Endothelial cell of umbilical vein (primary cell): ENCODE measurements around the gene MYMK. TPM values are rescaled to one million over a fixed set of nuclear protein-coding genes. Genes with fewer than 3 reads are reported as not detected.

ENCODE experiments used
- BruUV-seq: library from RNA; stranded (reverse); fragments of 400-500 nt; replicated peaks from 2 replicates; lab custom pipeline; 2021; lab: Mats Ljungman, UMichigan
- CTCF ChIA-PET: fragments of 300-600, 350-600 bp; sonication (Branson Sonifier 250); formaldehyde crosslinking; loops from one replicate; lab custom pipeline; 2021; ENCODE audit warnings: antibody characterized with exemption, inconsistent platforms; lab: Charles Lee
- POLR2A ChIA-PET: fragments of 300-600, 350-600 bp; sonication (Branson Sonifier 250); formaldehyde crosslinking; loops from one replicate; lab custom pipeline; 2021; ENCODE audit warnings: antibody characterized with exemption, inconsistent platforms; lab: Charles Lee
- DNase-seq: peaks from one replicate; pipeline ENCODE4 v3.0.0-alpha.2; 2011; ENCODE audit warnings: low read depth, low spot score
- FAIRE-seq: peaks from 2 replicates; lab custom pipeline; 2011; peaks lifted over from hg19 to GRCh38; lab: Jason Lieb, UNC
- H2AFZ ChIP-seq: 2 replicates; pipeline ENCODE4 v1.6.0; 2012; ENCODE audit warnings: low read depth, low read length, control low read depth, inconsistent platforms
- H3K27ac ChIP-seq: 2 replicates; pipeline ENCODE4 v1.5.1; 2011; ENCODE audit warnings: low read depth, mild to moderate bottlenecking, control low read depth, low read length, moderate library complexity; ENCODE audit not compliant: insufficient read depth
- H3K27me3 ChIP-seq, 2 experiments: 2 replicates each; pipeline versions ENCODE4 v1.6.0 to v1.6.1; 2011; ENCODE audit warnings: low read length in 2 of 2, mixed read lengths in 1 of 2; ENCODE audit not compliant: control insufficient read depth in 2 of 2, insufficient read depth in 2 of 2
- H3K36me3 ChIP-seq, 2 experiments: 2 replicates in 1 of 2; 3 replicates in 1 of 2; pipeline ENCODE4 v1.5.1; 2011; ENCODE audit warnings: low read length in 2 of 2, mild to moderate bottlenecking in 1 of 2, moderate library complexity in 1 of 2; ENCODE audit not compliant: control insufficient read depth in 2 of 2, insufficient read depth in 2 of 2; ENCODE audit errors: extremely low read depth in 1 of 2
- H3K4me1 ChIP-seq: 3 replicates; pipeline ENCODE4 v1.5.1; 2011; ENCODE audit warnings: mild to moderate bottlenecking, low read length; ENCODE audit not compliant: control insufficient read depth, insufficient read depth; ENCODE audit errors: extremely low read depth
- H3K4me2 ChIP-seq: 2 replicates; pipeline ENCODE4 v1.6.1; 2011; ENCODE audit warnings: low read length, control low read depth, mixed read lengths; ENCODE audit not compliant: insufficient read depth
- H3K4me3 ChIP-seq, 3 experiments: fragments of 200-600 bp in 1 of 3; sonication (generic), shearing (Covaris generic) in 1 of 3; replicated peaks in 1 of 3; 2 replicates each; pipeline ENCODE4 v1.5.1; 2011 to 2016; ENCODE audit warnings: control low read depth in 3 of 3, low read length in 3 of 3, mild to moderate bottlenecking in 2 of 3, inconsistent platforms in 1 of 3, low read depth in 1 of 3, moderate library complexity in 1 of 3; ENCODE audit not compliant: insufficient read depth in 1 of 3
- H3K79me2 ChIP-seq: 2 replicates; pipeline ENCODE4 v1.6.0; 2012; ENCODE audit warnings: low read length, inconsistent platforms; ENCODE audit not compliant: control insufficient read depth, insufficient read depth
- H3K9ac ChIP-seq: replicated peaks from 2 replicates; pipeline ENCODE3; 2011; ENCODE audit warnings: low read length, control low read depth; ENCODE audit not compliant: insufficient read depth; ENCODE audit errors: extremely low read depth
- H3K9me1 ChIP-seq: replicated peaks from 3 replicates; pipeline ENCODE4 v1.6.0; 2011; ENCODE audit warnings: mild to moderate bottlenecking, low read length; ENCODE audit not compliant: control insufficient read depth, insufficient read depth; ENCODE audit errors: extremely low read depth
- H3K9me3 ChIP-seq: replicated peaks from 2 replicates; pipeline ENCODE4 v1.5.1; 2012; ENCODE audit warnings: low read length, inconsistent platforms; ENCODE audit not compliant: control insufficient read depth, insufficient read depth
- H4K20me1 ChIP-seq: replicated peaks from 2 replicates; pipeline ENCODE3; 2011; ENCODE audit warnings: mild to moderate bottlenecking, low read length; ENCODE audit not compliant: control insufficient read depth, insufficient read depth; ENCODE audit errors: extremely low read depth
- CTCF ChIP-seq, 2 donors: IDR thresholded peaks; 1 replicate in 1 of 2; 2 replicates in 1 of 2; pipeline ENCODE4 v1.5.1; 2011; ENCODE audit warnings: low read length in 2 of 2, mild to moderate bottlenecking in 2 of 2, moderate library complexity in 2 of 2, control low read depth in 1 of 2, inconsistent platforms in 1 of 2, low read depth in 1 of 2; ENCODE audit not compliant: insufficient read depth in 1 of 2; ENCODE audit errors: extremely low read depth in 1 of 2
- EZH2 ChIP-seq: IDR thresholded peaks from 2 replicates; pipeline ENCODE4 v1.6.1; 2012; ENCODE audit warnings: borderline replicate concordance, low read depth, mild to moderate bottlenecking, moderate library complexity, low read length, inconsistent platforms; ENCODE audit not compliant: severe bottlenecking
- FOS ChIP-seq: IDR thresholded peaks from 2 replicates; pipeline ENCODE4 v1.6.1; 2011; ENCODE audit warnings: mild to moderate bottlenecking, low read length, moderate library complexity, borderline replicate concordance; ENCODE audit not compliant: insufficient read depth
- GATA2 ChIP-seq: IDR thresholded peaks from 2 replicates; pipeline ENCODE4 v1.7.0; 2011; ENCODE audit warnings: low read depth, mild to moderate bottlenecking, moderate library complexity, mixed read lengths, low read length; ENCODE audit not compliant: insufficient read length, insufficient read depth
- JUN ChIP-seq: IDR thresholded peaks from 2 replicates; pipeline ENCODE4 v1.6.1; 2011; ENCODE audit warnings: borderline replicate concordance, low read depth; ENCODE audit not compliant: insufficient read length, insufficient read depth
- MAX ChIP-seq: IDR thresholded peaks from 2 replicates; pipeline ENCODE4 v1.6.1; 2011; ENCODE audit not compliant: insufficient read depth, insufficient read length
- MYC ChIP-seq: IDR thresholded peaks from one replicate; pipeline ENCODE4 v1.6.1; 2011; ENCODE audit warnings: mild to moderate bottlenecking, low read depth, low read length
- POLR2A ChIP-seq: IDR thresholded peaks from 2 replicates; pipeline ENCODE4 v1.6.1; 2012; ENCODE audit warnings: low read depth, mild to moderate bottlenecking, control low read depth, low read length
- POLR2AphosphoS5 ChIP-seq: IDR thresholded peaks from 2 replicates; pipeline ENCODE4 v1.6.1; 2012; ENCODE audit warnings: low read depth, mild to moderate bottlenecking, control low read depth, low read length, moderate library complexity; ENCODE audit not compliant: insufficient read depth
- dilution Hi-C: fragments of 300-500 bp; cut with MboI; formaldehyde crosslinking; loops from one replicate; pipeline ENCODE4 v1.15.0; 2019; ENCODE audit warnings: low sequenced_read_pairs; ENCODE audit not compliant: extremely low pct_ligation_motif_present
- intact Hi-C: fragments of 100-400 bp; cut with micrococcal nuclease; formaldehyde crosslinking; loops from one replicate; pipeline ENCODE4 v1.10.0; 2022
- polyA plus RNA-seq, 4 experiments: library from polyadenylated mRNA; depleted of rRNA in 3 of 4; stranded (reverse) in 3 of 4; unstranded in 1 of 4; fragments of >200 nt; gene quantifications; 2 replicates each; pipeline versions ENCODE4 v1.2.1 to v1.2.3, GENCODE V29; 2011 to 2012; ENCODE audit warnings: missing spikeins in 1 of 4
- total RNA-seq: library from RNA; stranded (reverse); gene quantifications from 2 replicates; pipeline ENCODE4 v1.2.3, GENCODE V29; 2021

The MYMK gene
- total and polyA plus RNA-seq, 2 donors (not counting 3 experiments of a cell fraction or from before 2014, with no cell fraction given): not detected

- H3K79me2 ChIP-seq: peaks cover 2% of the 10 kb centered on the region
- DNase-seq (no peak), FAIRE-seq (no peak)
- intact Hi-C loops: no loop called here
- no peak overlapping the region for H3K4me2 ChIP-seq
- no peaks in the 10 kb centered on the region for H4K20me1 ChIP-seq
- H3K36me3 ChIP-seq: peaks cover 3 to 36% of the 10 kb centered on the region in 2 experiments
- TF ChIP-seq JUN: no peak
- no peak for TF ChIP-seq CTCF (IDR thresholded peaks at IDR 0.05; ENCODE audit: extremely low read depth in 1 of 2, insufficient read depth in 1 of 2, low read depth in 1 of 2, low read length in 2 of 2)
- TF ChIP-seq FOS: no peak
- no peak for TF ChIP-seq EZH2
- TF ChIP-seq MYC: no peak
- TF ChIP-seq POLR2A: no peak
- no peak for TF ChIP-seq GATA2
- no peak for TF ChIP-seq MAX
- no peak for TF ChIP-seq POLR2AphosphoS5
- no peak overlapping the region for H3K4me3 ChIP-seq
- no TSS peak for BruUV-seq
- H3K27ac ChIP-seq: no peak overlapping the region
- dilution Hi-C loops: no loop called here
- H3K27me3 ChIP-seq: no peaks in the 10 kb centered on the region
- H3K4me1 ChIP-seq: peaks cover 2% of the 10 kb centered on the region
- H3K9me1 ChIP-seq: no peaks in the 10 kb centered on the region
- H3K9ac ChIP-seq: no peak overlapping the region
- ChIA-PET CTCF (interaction anchor here (1.7 kb wide), 1 partner anchor 14 kb away, joined by 3 read pairs; no protein-coding TSS in a partner anchor), POLR2A (interaction anchor here (1.4 kb wide), 1 partner anchor 13 kb away, joined by 3 read pairs; the partner anchor contains the start of gene CACFD1)
- no peaks in the 10 kb centered on the region for H3K9me3 ChIP-seq
- H2AFZ ChIP-seq: no peak overlapping the region
Observed at GRCh38 chr9:133472753-133473378, 51.9 kb downstream of the MYMK start.
